Measurements from ENCODE around the gene EMX2.
A peak's percentile ranks its signal among the peaks of the same experiment; 100 is the strongest.

GRCh38 chr10:117546581-117547015 is 4.1 kb downstream of the EMX2 start:
- TF ChIP-seq CTCF (IDR thresholded peaks at IDR 0.05; ENCODE audit: poor library complexity): no peak
- no peak for TF ChIP-seq EZH2 (IDR thresholded peaks at IDR 0.05; ENCODE audit: borderline replicate concordance)
- peak; percentile 56 for TF ChIP-seq EZH2phosphoT487 (IDR thresholded peaks at IDR 0.05; ENCODE audit: low read depth, severe bottlenecking, unreplicated experiment)

Measured in hepatocyte (in vitro differentiated cells).